ENCODE data around the gene CTNNA1.

CTNNA1 gene

GRCh38 chr5:138878437-138879235, 125.4 kb downstream of the CTNNA1 start:
- Histone ChIP-seq H3K36me3 (ENCODE audit: control insufficient read depth in 2 of 2, insufficient read depth in 1 of 2, low read length in 2 of 2) (no peaks in the 10 kb centered on the region), H3K4me1 (ENCODE audit: control insufficient read depth, insufficient read depth, low read length) (peaks cover 16% of the 10 kb centered on the region), H3K27ac (ENCODE audit: extremely low read depth, low read depth, low read length) (no peak overlapping the region), H3K9me3 (ENCODE audit: control insufficient read depth, insufficient read depth, low read depth, low read length) (no peaks in the 10 kb centered on the region), H3K4me3 (ENCODE audit: low read depth, low read length) (no peak overlapping the region)
- CTCF ChIA-PET: interaction anchor here (0.5 to 0.7 kb wide), 4 partner anchors 9 to 690 kb away, joined by 3 read pairs; no protein-coding TSS in a partner anchor
- POLR2A ChIA-PET: interaction anchor here (1.0 kb wide), 1 partner anchor 11 kb away, joined by 3 read pairs; no protein-coding TSS in a partner anchor
- no peak for TF ChIP-seq ZNF274 (IDR thresholded peaks at IDR 0.05; ENCODE audit: low read length)
- no peak for TF ChIP-seq ZNF274 (tag by site-specific recombination; IDR thresholded peaks at IDR 0.05; ENCODE audit: borderline replicate concordance)
- TF ChIP-seq ELK4 (IDR thresholded peaks at IDR 0.05; ENCODE audit: borderline replicate concordance, low read depth, low read length): no peak
- TF ChIP-seq ZNF426 (tag by site-specific recombination; IDR thresholded peaks at IDR 0.05): no peak
- TF ChIP-seq GLI4 (tag by site-specific recombination; IDR thresholded peaks at IDR 0.05): no peak
- TF ChIP-seq, protein P1, sequence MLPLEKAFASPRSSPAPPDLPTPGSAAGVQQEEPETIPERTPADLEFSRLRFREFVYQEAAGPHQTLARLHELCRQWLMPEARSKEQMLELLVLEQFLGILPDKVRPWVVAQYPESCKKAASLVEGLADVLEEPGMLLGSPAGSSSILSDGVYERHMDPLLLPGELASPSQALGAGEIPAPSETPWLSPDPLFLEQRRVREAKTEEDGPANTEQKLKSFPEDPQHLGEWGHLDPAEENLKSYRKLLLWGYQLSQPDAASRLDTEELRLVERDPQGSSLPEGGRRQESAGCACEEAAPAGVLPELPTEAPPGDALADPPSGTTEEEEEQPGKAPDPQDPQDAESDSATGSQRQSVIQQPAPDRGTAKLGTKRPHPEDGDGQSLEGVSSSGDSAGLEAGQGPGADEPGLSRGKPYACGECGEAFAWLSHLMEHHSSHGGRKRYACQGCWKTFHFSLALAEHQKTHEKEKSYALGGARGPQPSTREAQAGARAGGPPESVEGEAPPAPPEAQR (tag by site-specific recombination; IDR thresholded peaks at IDR 0.05): no peak
- no peak for TF ChIP-seq ZNF211 (tag by site-specific recombination; IDR thresholded peaks at IDR 0.05; ENCODE audit: low read depth)
- TF ChIP-seq ZNF121 (tag by site-specific recombination; IDR thresholded peaks at IDR 0.05): no peak
- no peak for TF ChIP-seq ZNF23 (tag by site-specific recombination; IDR thresholded peaks at IDR 0.05; ENCODE audit: borderline replicate concordance)
- no peak for TF ChIP-seq ZNF48 (tag by site-specific recombination; IDR thresholded peaks at IDR 0.05)
- TF ChIP-seq ZNF433 (tag by site-specific recombination; IDR thresholded peaks at IDR 0.05; ENCODE audit: low read depth): no peak

- Histone ChIP-seq H3K4me1 (ENCODE audit: control insufficient read depth, insufficient read depth, low read length) (no peaks in the 10 kb centered on the region), H3K27ac (ENCODE audit: extremely low read depth, low read depth, low read length) (no peak overlapping the region), H3K9me3 (ENCODE audit: control insufficient read depth, insufficient read depth, low read depth, low read length) (no peaks in the 10 kb centered on the region), H3K36me3 (ENCODE audit: control insufficient read depth in 2 of 2, insufficient read depth in 1 of 2, low read length in 2 of 2) (peaks cover 10 to 17% of the 10 kb centered on the region in 2 experiments), H3K4me3 (ENCODE audit: low read depth, low read length) (no peak overlapping the region)
- ChIA-PET POLR2A (no interaction called here), CTCF (no interaction called here)
- TF ChIP-seq PRDM6 (tag by site-specific recombination; IDR thresholded peaks at IDR 0.05): 0 out of 2 replicates have a peak, but pooled peaks have one; percentile 11
- no peak for TF ChIP-seq ZNF121 (tag by site-specific recombination; IDR thresholded peaks at IDR 0.05)
Observed at GRCh38 chr5:138883211-138883610, 130.0 kb downstream of the CTNNA1 start.

GRCh38 chr5:138884094-138884493, 130.9 kb downstream of the CTNNA1 start:
- ChIA-PET POLR2A (no interaction called here), CTCF (interaction anchor here (0.6 kb wide), 1 partner anchor 8 kb away, joined by 3 read pairs; no protein-coding TSS in a partner anchor)
- peaks cover 14 to 25% of the 10 kb centered on the region in 2 experiments for H3K36me3 ChIP-seq (ENCODE audit: control insufficient read depth in 2 of 2, insufficient read depth in 1 of 2, low read length in 2 of 2)
- no peaks in the 10 kb centered on the region for H3K9me3 ChIP-seq (ENCODE audit: control insufficient read depth, insufficient read depth, low read depth, low read length)
- no peak overlapping the region for H3K4me3 ChIP-seq (ENCODE audit: low read depth, low read length)
- no peak overlapping the region for H3K27ac ChIP-seq (ENCODE audit: extremely low read depth, low read depth, low read length)
- H3K4me1 ChIP-seq (ENCODE audit: control insufficient read depth, insufficient read depth, low read length): no peaks in the 10 kb centered on the region
- TF ChIP-seq KLF10 (tag by site-specific recombination; IDR thresholded peaks at IDR 0.05): no peak
- no peak for TF ChIP-seq ZSCAN30 (tag by site-specific recombination; IDR thresholded peaks at IDR 0.05)
- TF ChIP-seq ZNF280D (tag by site-specific recombination; IDR thresholded peaks at IDR 0.05): no peak
- TF ChIP-seq ZNF133 (tag by site-specific recombination; IDR thresholded peaks at IDR 0.05): no peak
- no peak for TF ChIP-seq MYNN (tag by site-specific recombination; IDR thresholded peaks at IDR 0.05; ENCODE audit: borderline replicate concordance)
- TF ChIP-seq, protein P2, sequence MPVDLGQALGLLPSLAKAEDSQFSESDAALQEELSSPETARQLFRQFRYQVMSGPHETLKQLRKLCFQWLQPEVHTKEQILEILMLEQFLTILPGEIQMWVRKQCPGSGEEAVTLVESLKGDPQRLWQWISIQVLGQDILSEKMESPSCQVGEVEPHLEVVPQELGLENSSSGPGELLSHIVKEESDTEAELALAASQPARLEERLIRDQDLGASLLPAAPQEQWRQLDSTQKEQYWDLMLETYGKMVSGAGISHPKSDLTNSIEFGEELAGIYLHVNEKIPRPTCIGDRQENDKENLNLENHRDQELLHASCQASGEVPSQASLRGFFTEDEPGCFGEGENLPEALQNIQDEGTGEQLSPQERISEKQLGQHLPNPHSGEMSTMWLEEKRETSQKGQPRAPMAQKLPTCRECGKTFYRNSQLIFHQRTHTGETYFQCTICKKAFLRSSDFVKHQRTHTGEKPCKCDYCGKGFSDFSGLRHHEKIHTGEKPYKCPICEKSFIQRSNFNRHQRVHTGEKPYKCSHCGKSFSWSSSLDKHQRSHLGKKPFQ (tag by site-specific recombination; IDR thresholded peaks at IDR 0.05): no peak
- no peak for TF ChIP-seq ZNF366 (tag by site-specific recombination; conservative IDR thresholded peaks at IDR 0.05)
- no peak for TF ChIP-seq ZNF596 (tag by site-specific recombination; IDR thresholded peaks at IDR 0.05)

All from HEK293 (cell line).